Activated CD4-positive, alpha-beta T cell treated with anti-CD3 and anti-CD28 coated beads, Interleukin-2, amount 10 ng/mL, durations not matched to agents 24 days and 14 days (primary cell): ENCODE data around the gene DYNLL1. TPM values are rescaled to one million over a fixed set of nuclear protein-coding genes. Genes with fewer than 3 reads are reported as not detected.

ENCODE experiments used
- DNase-seq: peaks from one replicate; pipeline ENCODE4 v3.0.0; 2022
- H3K27ac Mint-ChIP-seq: one replicate; pipeline ENCODE4 v1.8.0; 2022; ENCODE audit warnings: mild to moderate bottlenecking, mixed read lengths
- H3K27me3 Mint-ChIP-seq: one replicate; pipeline ENCODE4 v1.8.0; 2022; ENCODE audit warnings: mixed read lengths
- H3K36me3 Mint-ChIP-seq: one replicate; pipeline ENCODE4 v1.8.0; 2022; ENCODE audit warnings: low read depth, mild to moderate bottlenecking, mixed read lengths
- H3K4me1 Mint-ChIP-seq: one replicate; pipeline ENCODE4 v1.8.0; 2021; ENCODE audit warnings: mixed read lengths
- H3K4me3 Mint-ChIP-seq: one replicate; pipeline ENCODE4 v1.8.0; 2022; ENCODE audit warnings: mild to moderate bottlenecking, moderate library complexity, mixed read lengths
- H3K9me3 Mint-ChIP-seq: one replicate; pipeline ENCODE4 v1.8.0; 2021; ENCODE audit warnings: mixed read lengths
- intact Hi-C: fragments of 100-400 bp; cut with micrococcal nuclease; formaldehyde crosslinking; loops from one replicate; pipeline ENCODE4 v1.15.1; 2023
- total RNA-seq: library from RNA; stranded (reverse); gene quantifications from 2 replicates; pipeline ENCODE4 v1.2.3, GENCODE V29; 2022

DYNLL1 gene
- total RNA-seq, 1 donor from 2014 or later: 330 TPM

DNA sequence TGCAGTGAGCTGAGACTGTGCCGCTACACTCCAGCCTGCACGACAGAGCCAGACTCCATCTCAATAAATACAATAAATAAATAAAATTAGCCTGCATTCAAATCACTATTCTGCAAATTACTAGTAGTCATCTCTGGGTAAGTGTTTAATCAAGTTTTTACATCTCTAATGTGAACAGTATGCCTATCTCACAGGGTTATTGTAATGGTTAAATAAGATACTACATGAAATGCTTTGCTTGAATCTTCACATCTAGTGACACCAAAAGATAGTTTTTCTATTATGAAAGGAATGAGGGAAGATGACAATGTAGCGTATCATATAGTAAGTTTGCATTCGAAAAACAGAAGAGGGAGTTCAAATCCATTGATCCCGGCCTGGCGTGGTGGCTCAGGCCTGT lies 28.5 kb upstream of the DYNLL1 start:
- peak overlapping the region; percentile 1 for H3K27ac Mint-ChIP-seq
- intact Hi-C loops: no loop called here

DNA sequence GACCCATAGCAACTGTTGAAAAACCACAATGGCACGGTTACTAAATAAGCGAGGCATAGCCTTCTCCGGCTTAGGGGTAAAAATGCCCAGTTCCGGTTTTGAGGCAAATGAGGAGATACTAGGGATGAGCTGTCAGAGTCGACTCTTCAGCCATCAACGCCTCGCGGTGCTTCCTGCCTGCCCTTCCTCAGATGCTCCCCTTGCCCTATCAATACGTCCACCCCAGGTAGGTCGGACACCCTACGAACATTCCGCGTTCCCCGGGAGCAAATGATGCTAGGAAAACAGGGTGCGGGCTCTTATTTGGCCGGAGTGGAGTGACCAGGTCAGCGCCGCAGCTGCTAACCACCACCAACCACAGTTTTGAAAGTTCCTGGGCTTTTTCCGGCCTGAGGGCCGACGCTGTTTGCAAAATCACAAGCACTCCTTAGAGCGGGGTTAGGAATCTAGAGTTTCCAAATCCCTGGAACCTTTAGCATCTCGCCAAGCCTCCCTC lies 27.5 kb upstream of the DYNLL1 start:
- peak overlapping the region; percentile 90 for H3K4me3 Mint-ChIP-seq
- peaks cover 36% of the 10 kb centered on the region for H3K36me3 Mint-ChIP-seq
- H3K27ac Mint-ChIP-seq: peak overlapping the region; percentile 85
- intact Hi-C loops: loop anchor here (1.0 to 2.0 kb wide), 3 partner anchors 22 to 66 kb away; partner anchors contain the start of genes GATC, RNF10 and TRIAP1
- DNase-seq: peak; percentile 77
- no peaks in the 10 kb centered on the region for H3K9me3 Mint-ChIP-seq
- peaks cover 32% of the 10 kb centered on the region for H3K4me1 Mint-ChIP-seq
- H3K27me3 Mint-ChIP-seq: no peaks in the 10 kb centered on the region

More for the DNA sequence above, 28.5 kb upstream of the DYNLL1 start:
- H3K4me1 Mint-ChIP-seq: peaks cover 29% of the 10 kb centered on the region
- H3K27me3 Mint-ChIP-seq: no peaks in the 10 kb centered on the region
- peaks cover 44% of the 10 kb centered on the region for H3K36me3 Mint-ChIP-seq
- peak overlapping the region; percentile 90 for H3K4me3 Mint-ChIP-seq
- no peaks in the 10 kb centered on the region for H3K9me3 Mint-ChIP-seq
- no peak for DNase-seq

DNA sequence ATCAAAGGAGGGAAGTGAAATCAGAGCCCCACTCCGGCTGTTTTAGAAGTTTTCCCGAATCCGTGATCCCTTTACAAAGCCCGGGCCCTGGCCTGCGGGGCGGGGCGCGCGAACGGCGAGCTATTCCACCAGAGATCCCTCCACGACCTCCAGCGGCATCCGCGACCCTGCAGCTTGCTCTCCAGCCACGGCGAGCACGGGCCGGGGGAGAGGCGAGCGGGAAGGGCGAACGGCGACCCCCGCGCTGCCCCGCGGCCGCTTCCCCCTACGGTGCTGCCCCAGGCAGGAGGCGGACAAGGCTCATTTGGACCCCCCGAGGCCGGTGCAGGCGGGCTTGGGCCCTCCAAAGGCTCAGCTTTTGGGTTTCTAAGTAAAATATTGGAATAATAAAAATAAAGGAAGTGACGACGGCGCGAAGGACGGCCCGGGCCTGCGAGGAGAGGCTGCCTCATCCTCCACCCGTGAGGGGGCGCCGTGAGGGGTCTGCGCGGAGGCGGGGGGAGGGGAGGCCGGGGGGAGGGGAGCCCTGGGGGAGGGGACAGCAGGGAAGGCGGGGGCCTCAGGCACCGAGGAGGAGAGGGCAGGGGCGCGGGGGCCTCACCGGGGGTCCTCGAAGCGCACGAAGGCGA lies 27.0 kb upstream of the DYNLL1 start:
- H3K27ac Mint-ChIP-seq: peak overlapping the region; percentile 88
- peaks cover 35% of the 10 kb centered on the region for H3K4me1 Mint-ChIP-seq
- peaks cover 30% of the 10 kb centered on the region for H3K36me3 Mint-ChIP-seq
- intact Hi-C loops: loop anchor here (1.0 to 2.0 kb wide), 4 partner anchors 22 to 66 kb away; partner anchors contain the start of genes DYNLL1, GATC, RNF10 and TRIAP1
- H3K27me3 Mint-ChIP-seq: no peaks in the 10 kb centered on the region
- no peaks in the 10 kb centered on the region for H3K9me3 Mint-ChIP-seq
- DNase-seq: peak; percentile 82
- peak overlapping the region; percentile 90 for H3K4me3 Mint-ChIP-seq

DNA sequence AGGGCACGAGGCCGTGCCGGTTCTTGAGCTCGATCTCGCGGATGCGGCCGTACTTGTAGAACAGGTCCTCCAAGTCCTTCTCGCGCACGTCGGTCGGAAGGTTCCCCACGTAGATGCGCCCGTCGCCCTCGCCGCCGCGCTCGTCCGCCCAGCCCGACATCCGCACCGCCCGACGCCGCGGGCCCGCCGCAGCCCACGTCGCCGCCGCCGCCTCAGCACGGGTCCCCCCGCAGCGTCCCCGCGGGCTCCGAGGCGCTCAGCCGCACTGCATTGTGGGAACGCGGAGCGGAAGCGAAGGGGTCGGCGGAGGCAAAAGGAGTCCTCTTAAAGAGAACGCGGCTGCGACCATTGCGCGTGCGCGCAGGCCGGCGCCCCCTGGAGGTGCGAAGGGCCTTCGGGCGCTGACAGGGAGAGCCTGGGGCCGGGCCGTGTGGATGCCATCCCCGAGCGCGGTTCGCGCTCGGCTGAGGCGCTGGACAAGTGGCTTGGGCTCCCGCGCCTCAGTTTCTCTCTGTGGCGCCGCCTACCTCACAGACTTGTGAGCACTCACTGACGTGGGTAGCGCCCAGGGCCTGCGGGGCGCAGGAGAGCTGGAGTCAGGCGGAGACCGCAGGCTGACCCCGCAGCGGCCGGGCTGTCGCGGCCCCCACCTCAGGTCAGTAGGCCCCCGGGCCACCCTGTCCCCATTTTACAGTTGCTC lies 26.3 kb upstream of the DYNLL1 start, which contains the start of gene SRSF9:
Gene SRSF9, minus strand, starts transcription at position 299 of the 700 bp plus-strand sequence. Its CDS starts 139 bp downstream, at position 160.
- DNase-seq: peak; percentile 100
- H3K4me1 Mint-ChIP-seq: peaks cover 34% of the 10 kb centered on the region
- H3K27me3 Mint-ChIP-seq: peaks cover under 1% of the 10 kb centered on the region
- intact Hi-C loops: loop anchor here (1.0 to 2.0 kb wide), 3 partner anchors 23 to 65 kb away; partner anchors contain the start of genes DYNLL1, GATC, RNF10 and TRIAP1
- H3K4me3 Mint-ChIP-seq: peak within 1 kb of the TSS; percentile 90
- H3K27ac Mint-ChIP-seq: peak within 1 kb of the TSS; percentile 88
- no peaks in the 10 kb centered on the region for H3K9me3 Mint-ChIP-seq
- H3K36me3 Mint-ChIP-seq: peaks cover 23% of the 10 kb centered on the region

DNA sequence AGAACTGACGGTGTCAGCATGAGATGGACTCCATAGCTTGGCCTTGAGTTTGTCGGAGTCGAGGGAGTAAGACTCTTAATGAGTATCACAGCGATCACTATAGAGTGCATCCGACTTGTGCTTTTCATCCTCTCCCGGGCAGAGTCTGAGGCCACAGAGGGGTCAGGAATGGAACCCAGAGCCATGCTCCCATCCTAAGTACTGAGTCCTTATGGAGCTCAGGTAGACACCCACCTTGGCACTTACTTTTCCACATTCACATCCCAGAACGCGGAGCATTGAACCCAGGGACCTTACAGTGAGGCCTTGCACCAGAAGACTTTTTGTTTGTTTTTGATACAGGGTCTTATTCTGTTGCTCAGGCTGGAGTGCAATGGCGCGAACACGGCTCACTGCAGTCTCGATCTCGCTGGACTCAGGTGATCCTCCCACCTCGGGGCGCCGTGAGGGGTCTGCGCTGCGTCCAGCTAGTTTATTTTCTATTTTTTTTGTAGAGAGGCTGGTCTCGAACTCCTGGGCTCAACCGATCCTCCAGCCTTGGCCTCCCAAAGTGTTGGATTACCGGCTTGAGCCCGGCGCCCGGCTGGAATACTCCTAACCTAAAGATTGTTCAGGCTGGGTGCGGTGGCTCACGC lies 25.6 kb upstream of the DYNLL1 start:
- intact Hi-C loops: no loop called here
- no peak for DNase-seq
- peaks cover 3% of the 10 kb centered on the region for H3K27me3 Mint-ChIP-seq
- H3K9me3 Mint-ChIP-seq: no peaks in the 10 kb centered on the region
- peak overlapping the region; percentile 88 for H3K27ac Mint-ChIP-seq
- H3K4me3 Mint-ChIP-seq: peak overlapping the region; percentile 90
- peaks cover 35% of the 10 kb centered on the region for H3K4me1 Mint-ChIP-seq
- peaks cover 18% of the 10 kb centered on the region for H3K36me3 Mint-ChIP-seq

DNA sequence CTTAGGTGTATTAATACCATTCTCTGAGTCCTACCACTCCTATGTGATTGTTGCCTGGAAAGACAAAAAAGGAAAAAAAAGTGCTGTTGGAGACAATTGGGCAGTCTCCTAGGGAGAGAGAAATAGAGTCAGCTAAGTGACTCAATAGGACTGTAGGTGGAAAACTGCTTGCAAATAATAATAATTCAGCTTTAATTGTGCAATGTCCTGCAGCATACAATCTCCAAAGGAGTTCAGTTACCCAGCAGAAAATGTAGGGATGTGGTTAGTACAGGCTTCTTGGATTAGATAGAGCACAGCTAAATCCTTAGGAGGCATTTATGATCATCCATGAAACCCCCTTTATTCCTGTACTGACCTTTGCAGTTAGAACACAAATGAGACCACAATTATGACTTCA lies 23.4 kb upstream of the DYNLL1 start:
- intact Hi-C loops: no loop called here
- Mint-ChIP-seq H3K36me3 (peaks cover 7% of the 10 kb centered on the region), H3K9me3 (no peaks in the 10 kb centered on the region)

DNA sequence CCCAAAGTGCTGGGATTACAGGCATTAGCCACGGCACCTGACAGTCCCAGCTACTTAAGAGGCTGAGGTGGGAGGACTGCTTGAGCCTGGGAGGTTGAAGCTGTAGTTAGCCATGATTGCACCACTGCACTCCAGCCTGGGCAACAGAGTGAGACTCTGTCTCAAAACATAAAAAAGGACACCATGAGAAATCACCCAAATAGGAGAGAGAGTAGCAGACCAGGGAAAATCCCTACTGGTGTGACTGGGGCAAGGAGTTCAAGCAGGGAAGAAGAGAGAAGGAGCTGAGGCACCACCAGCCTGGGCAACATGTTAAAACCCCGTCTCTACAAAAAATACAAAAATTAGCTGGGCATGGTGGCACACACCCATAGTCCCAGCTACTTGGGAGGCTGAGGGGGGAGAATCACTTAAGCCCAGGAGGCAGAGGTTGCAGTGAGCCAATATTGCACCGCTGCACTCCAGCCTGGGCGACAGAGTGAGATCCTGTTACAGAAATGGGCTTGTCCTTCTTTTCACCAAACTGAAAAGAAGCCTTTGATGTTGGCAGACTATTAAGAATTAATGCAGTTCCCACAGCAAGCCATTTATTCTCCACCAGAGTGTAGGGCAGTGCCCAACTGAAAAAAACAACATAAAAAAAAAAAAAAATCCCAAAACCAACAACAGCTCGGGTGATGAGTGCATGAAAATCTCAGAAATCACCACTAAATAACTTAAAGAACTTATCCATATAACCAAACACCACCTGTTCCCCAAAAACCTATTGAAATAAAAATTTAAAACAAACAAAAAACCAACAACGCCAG lies 21.9 kb upstream of the DYNLL1 start:
- H3K36me3 Mint-ChIP-seq: no peaks in the 10 kb centered on the region
- no peak overlapping the region for H3K27ac Mint-ChIP-seq
- H3K9me3 Mint-ChIP-seq: no peaks in the 10 kb centered on the region
- H3K4me1 Mint-ChIP-seq: peaks cover 16% of the 10 kb centered on the region
- no peak for DNase-seq
- intact Hi-C loops: no loop called here
- H3K27me3 Mint-ChIP-seq: peaks cover 6% of the 10 kb centered on the region
- H3K4me3 Mint-ChIP-seq: no peak overlapping the region

More for the DNA sequence above, 23.4 kb upstream of the DYNLL1 start:
- H3K4me1 Mint-ChIP-seq: peaks cover 24% of the 10 kb centered on the region
- H3K27me3 Mint-ChIP-seq: peaks cover 6% of the 10 kb centered on the region
- DNase-seq: no peak
- no peak overlapping the region for H3K27ac Mint-ChIP-seq
- H3K4me3 Mint-ChIP-seq: no peak overlapping the region

DNA sequence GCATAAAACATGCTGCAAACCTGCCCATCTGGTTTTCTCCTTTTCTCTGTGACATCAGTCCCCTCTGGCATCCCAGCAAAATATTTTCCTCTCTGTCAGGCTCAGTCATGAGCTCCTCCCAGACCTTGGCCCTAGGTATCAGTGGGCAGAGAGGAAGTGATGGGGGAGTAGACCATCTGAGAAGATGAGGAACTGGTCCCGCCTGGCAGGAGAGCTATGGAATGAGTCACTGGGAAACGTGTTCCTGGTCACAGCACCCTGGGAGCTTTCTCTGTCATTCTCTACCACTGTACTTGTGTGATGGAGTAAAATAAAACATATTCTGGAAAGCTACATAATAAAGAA lies 21.3 kb upstream of the DYNLL1 start:
- no peak for DNase-seq
- H3K9me3 Mint-ChIP-seq: no peaks in the 10 kb centered on the region
- intact Hi-C loops: no loop called here
- no peaks in the 10 kb centered on the region for H3K36me3 Mint-ChIP-seq
- H3K4me1 Mint-ChIP-seq: peaks cover 16% of the 10 kb centered on the region
- H3K27me3 Mint-ChIP-seq: peaks cover 6% of the 10 kb centered on the region
- H3K27ac Mint-ChIP-seq: no peak overlapping the region
- H3K4me3 Mint-ChIP-seq: no peak overlapping the region

DNA sequence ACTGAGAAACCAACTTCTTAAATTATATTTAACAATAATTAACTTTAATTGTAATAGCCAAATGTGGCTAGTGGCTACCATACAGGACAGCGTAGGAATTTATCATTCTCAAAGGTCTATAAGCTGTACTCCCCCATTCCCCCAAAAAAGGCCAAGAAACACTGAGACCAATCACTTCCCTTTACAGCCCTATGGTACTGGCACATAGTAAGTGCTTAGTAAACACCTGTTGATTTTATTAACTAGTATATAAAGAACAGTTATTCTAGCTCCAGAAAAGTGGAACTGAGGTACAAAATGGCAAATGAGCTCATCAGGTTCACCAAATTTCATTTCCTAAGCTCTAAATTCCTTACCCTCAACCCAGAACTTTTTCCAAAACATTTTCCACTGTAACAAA lies 20.3 kb upstream of the DYNLL1 start:
- Mint-ChIP-seq H3K4me3 (no peak overlapping the region), H3K27ac (no peak overlapping the region), H3K36me3 (no peaks in the 10 kb centered on the region), H3K4me1 (peaks cover 13% of the 10 kb centered on the region), H3K27me3 (peaks cover 6% of the 10 kb centered on the region), H3K9me3 (no peaks in the 10 kb centered on the region)
- DNase-seq: no peak
- intact Hi-C loops: no loop called here

DNA sequence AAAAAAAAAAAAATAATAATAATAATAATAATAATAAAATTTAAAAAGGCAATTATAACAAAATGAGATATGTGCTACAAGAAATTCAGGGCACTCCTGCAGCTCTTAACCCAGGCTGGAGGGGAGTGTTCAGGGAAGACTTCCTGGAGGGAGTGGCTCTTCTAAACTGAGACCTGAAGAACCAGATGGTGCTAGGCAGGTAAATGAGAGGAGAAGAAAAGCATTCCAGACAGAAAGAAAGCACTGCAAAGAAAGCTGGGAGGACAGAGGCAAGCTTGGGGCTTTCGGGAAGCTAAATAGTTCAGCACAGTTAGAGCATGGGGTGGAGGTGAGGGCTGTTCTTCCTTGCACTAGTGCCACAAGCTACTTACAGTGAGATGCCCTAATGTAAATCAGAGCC lies 16.5 kb upstream of the DYNLL1 start:
- H3K27ac Mint-ChIP-seq: no peak overlapping the region
- H3K27me3 Mint-ChIP-seq: peaks cover 6% of the 10 kb centered on the region
- peaks cover 2% of the 10 kb centered on the region for H3K36me3 Mint-ChIP-seq
- H3K4me1 Mint-ChIP-seq: peaks cover 3% of the 10 kb centered on the region
- H3K9me3 Mint-ChIP-seq: no peaks in the 10 kb centered on the region
- no peak for DNase-seq
- intact Hi-C loops: no loop called here
- H3K4me3 Mint-ChIP-seq: no peak overlapping the region

DNA sequence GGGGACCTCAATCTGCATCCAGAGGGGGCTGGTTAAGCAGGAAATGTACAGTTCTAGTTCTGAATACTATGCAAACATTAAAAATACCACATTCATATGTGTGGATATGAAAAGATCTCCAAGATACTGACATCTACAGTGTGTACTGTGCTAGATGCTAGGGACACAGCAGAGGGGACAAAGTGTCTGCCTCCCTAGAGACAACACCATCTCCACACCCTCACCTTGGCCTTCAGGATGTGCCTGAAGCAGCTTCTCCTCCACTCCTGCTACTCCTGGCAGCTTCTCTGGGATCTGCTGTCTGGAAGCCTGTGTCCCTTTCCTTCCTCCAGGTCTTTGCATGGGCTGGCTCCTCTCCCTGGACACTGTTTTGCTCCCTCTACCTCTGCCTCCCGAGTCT lies 15.7 kb upstream of the DYNLL1 start:
- no peak for DNase-seq
- Mint-ChIP-seq H3K4me3 (no peak overlapping the region), H3K4me1 (no peaks in the 10 kb centered on the region), H3K27ac (no peak overlapping the region), H3K27me3 (peaks cover 3% of the 10 kb centered on the region), H3K36me3 (peaks cover 2% of the 10 kb centered on the region), H3K9me3 (no peaks in the 10 kb centered on the region)
- intact Hi-C loops: no loop called here

DNA sequence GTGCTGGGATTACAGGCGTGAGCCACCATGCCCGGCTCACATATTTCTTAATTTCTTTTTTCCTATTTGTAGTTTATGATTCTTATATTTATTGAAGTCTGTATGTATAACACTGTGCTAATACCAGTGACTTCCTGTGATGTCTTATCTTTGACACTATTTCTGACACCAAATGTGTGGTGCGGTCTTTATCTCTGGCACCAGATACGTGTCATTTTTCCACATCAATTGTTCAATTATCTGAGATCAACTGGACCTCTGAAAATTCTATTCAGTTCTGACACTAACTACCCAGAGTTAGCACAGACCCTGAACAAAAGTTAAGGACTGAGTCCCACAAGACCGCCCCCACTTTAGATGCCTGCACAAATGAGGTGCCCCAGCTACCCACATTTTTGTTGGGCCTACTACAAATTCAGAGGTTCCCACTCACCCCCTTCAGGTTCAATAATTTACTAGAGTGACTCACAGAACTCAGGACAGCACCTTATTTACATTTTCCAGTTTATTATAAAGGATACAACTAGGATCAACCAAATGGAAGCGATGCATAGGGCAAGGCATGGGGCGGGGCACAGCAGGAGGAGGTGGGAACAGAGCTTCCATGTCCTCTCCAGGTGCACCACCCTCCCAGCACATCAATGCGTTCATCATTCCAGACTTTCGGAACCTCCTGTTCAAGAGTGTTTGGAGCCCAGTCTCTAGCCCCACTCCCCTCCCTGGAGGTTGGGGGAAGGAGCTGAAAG lies 14.7 kb upstream of the DYNLL1 start:
- DNase-seq: no peak
- Mint-ChIP-seq H3K27me3 (no peaks in the 10 kb centered on the region), H3K4me1 (no peaks in the 10 kb centered on the region), H3K4me3 (no peak overlapping the region), H3K36me3 (peaks cover 2% of the 10 kb centered on the region), H3K9me3 (no peaks in the 10 kb centered on the region), H3K27ac (no peak overlapping the region)
- intact Hi-C loops: no loop called here

DNA sequence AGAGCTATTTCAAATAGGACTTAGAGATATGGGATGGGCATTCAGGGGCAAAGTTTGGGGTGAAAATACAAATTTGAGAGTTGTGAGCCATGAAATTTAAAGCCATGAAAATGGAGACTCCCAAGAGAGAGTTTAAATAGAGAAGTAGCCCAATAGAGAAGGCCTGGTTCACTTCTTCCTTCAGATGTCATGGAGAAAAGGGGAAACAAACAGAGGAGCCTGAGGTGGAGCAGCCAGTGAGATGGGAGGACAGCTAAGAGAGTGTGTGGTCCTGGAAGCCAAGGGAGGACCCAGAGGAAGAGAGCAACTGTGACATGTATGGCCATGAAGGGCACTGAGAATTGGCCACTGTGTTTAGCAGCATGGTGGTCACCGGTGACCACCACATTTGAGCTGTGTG lies 12.3 kb upstream of the DYNLL1 start:
- DNase-seq: no peak
- peaks cover 3% of the 10 kb centered on the region for H3K4me1 Mint-ChIP-seq
- no peak overlapping the region for H3K4me3 Mint-ChIP-seq
- H3K9me3 Mint-ChIP-seq: no peaks in the 10 kb centered on the region
- H3K27me3 Mint-ChIP-seq: no peaks in the 10 kb centered on the region
- H3K27ac Mint-ChIP-seq: no peak overlapping the region
- intact Hi-C loops: no loop called here
- peaks cover 2% of the 10 kb centered on the region for H3K36me3 Mint-ChIP-seq
